Endothelial cell of umbilical vein (primary cell): ENCODE results near the gene GOLGA6L10. TPM values are rescaled to one million over a fixed set of nuclear protein-coding genes. Genes with fewer than 3 reads are reported as not detected.
"Not testable (repeated sequence)": the region's sequence is repeated elsewhere in the genome, so short reads cannot be mapped to it uniquely, and the experiment has no call there.

Experiments used
- BruUV-seq: library from RNA; stranded (reverse); fragments of 400-500 nt; replicated peaks from 2 replicates; lab custom pipeline; 2021; lab: Mats Ljungman, UMichigan
- CTCF ChIA-PET: fragments of 300-600, 350-600 bp; sonication (Branson Sonifier 250); formaldehyde crosslinking; loops from one replicate; lab custom pipeline; 2021; ENCODE audit warnings: antibody characterized with exemption, inconsistent platforms; lab: Charles Lee
- POLR2A ChIA-PET: fragments of 300-600, 350-600 bp; sonication (Branson Sonifier 250); formaldehyde crosslinking; loops from one replicate; lab custom pipeline; 2021; ENCODE audit warnings: antibody characterized with exemption, inconsistent platforms; lab: Charles Lee
- DNase-seq: peaks from one replicate; pipeline ENCODE4 v3.0.0-alpha.2; 2011; ENCODE audit warnings: low read depth, low spot score
- FAIRE-seq: peaks from 2 replicates; lab custom pipeline; 2011; peaks lifted over from hg19 to GRCh38; lab: Jason Lieb, UNC
- H2AFZ ChIP-seq: 2 replicates; pipeline ENCODE4 v1.6.0; 2012; ENCODE audit warnings: low read depth, low read length, control low read depth, inconsistent platforms
- H3K27ac ChIP-seq: 2 replicates; pipeline ENCODE4 v1.5.1; 2011; ENCODE audit warnings: low read depth, mild to moderate bottlenecking, control low read depth, low read length, moderate library complexity; ENCODE audit not compliant: insufficient read depth
- H3K27me3 ChIP-seq, 2 experiments: 2 replicates each; pipeline versions ENCODE4 v1.6.0 to v1.6.1; 2011; ENCODE audit warnings: low read length in 2 of 2, mixed read lengths in 1 of 2; ENCODE audit not compliant: control insufficient read depth in 2 of 2, insufficient read depth in 2 of 2
- H3K36me3 ChIP-seq, 2 experiments: 2 replicates in 1 of 2; 3 replicates in 1 of 2; pipeline ENCODE4 v1.5.1; 2011; ENCODE audit warnings: low read length in 2 of 2, mild to moderate bottlenecking in 1 of 2, moderate library complexity in 1 of 2; ENCODE audit not compliant: control insufficient read depth in 2 of 2, insufficient read depth in 2 of 2; ENCODE audit errors: extremely low read depth in 1 of 2
- H3K4me1 ChIP-seq: 3 replicates; pipeline ENCODE4 v1.5.1; 2011; ENCODE audit warnings: mild to moderate bottlenecking, low read length; ENCODE audit not compliant: control insufficient read depth, insufficient read depth; ENCODE audit errors: extremely low read depth
- H3K4me2 ChIP-seq: 2 replicates; pipeline ENCODE4 v1.6.1; 2011; ENCODE audit warnings: low read length, control low read depth, mixed read lengths; ENCODE audit not compliant: insufficient read depth
- H3K4me3 ChIP-seq, 3 experiments: fragments of 200-600 bp in 1 of 3; sonication (generic), shearing (Covaris generic) in 1 of 3; replicated peaks in 1 of 3; 2 replicates each; pipeline ENCODE4 v1.5.1; 2011 to 2016; ENCODE audit warnings: control low read depth in 3 of 3, low read length in 3 of 3, mild to moderate bottlenecking in 2 of 3, inconsistent platforms in 1 of 3, low read depth in 1 of 3, moderate library complexity in 1 of 3; ENCODE audit not compliant: insufficient read depth in 1 of 3
- H3K79me2 ChIP-seq: 2 replicates; pipeline ENCODE4 v1.6.0; 2012; ENCODE audit warnings: low read length, inconsistent platforms; ENCODE audit not compliant: control insufficient read depth, insufficient read depth
- H3K9ac ChIP-seq: replicated peaks from 2 replicates; pipeline ENCODE3; 2011; ENCODE audit warnings: low read length, control low read depth; ENCODE audit not compliant: insufficient read depth; ENCODE audit errors: extremely low read depth
- H3K9me1 ChIP-seq: replicated peaks from 3 replicates; pipeline ENCODE4 v1.6.0; 2011; ENCODE audit warnings: mild to moderate bottlenecking, low read length; ENCODE audit not compliant: control insufficient read depth, insufficient read depth; ENCODE audit errors: extremely low read depth
- H3K9me3 ChIP-seq: replicated peaks from 2 replicates; pipeline ENCODE4 v1.5.1; 2012; ENCODE audit warnings: low read length, inconsistent platforms; ENCODE audit not compliant: control insufficient read depth, insufficient read depth
- H4K20me1 ChIP-seq: replicated peaks from 2 replicates; pipeline ENCODE3; 2011; ENCODE audit warnings: mild to moderate bottlenecking, low read length; ENCODE audit not compliant: control insufficient read depth, insufficient read depth; ENCODE audit errors: extremely low read depth
- FOS ChIP-seq: IDR thresholded peaks from 2 replicates; pipeline ENCODE4 v1.6.1; 2011; ENCODE audit warnings: mild to moderate bottlenecking, low read length, moderate library complexity, borderline replicate concordance; ENCODE audit not compliant: insufficient read depth
- POLR2AphosphoS5 ChIP-seq: IDR thresholded peaks from 2 replicates; pipeline ENCODE4 v1.6.1; 2012; ENCODE audit warnings: low read depth, mild to moderate bottlenecking, control low read depth, low read length, moderate library complexity; ENCODE audit not compliant: insufficient read depth
- dilution Hi-C: fragments of 300-500 bp; cut with MboI; formaldehyde crosslinking; loops from one replicate; pipeline ENCODE4 v1.15.0; 2019; ENCODE audit warnings: low sequenced_read_pairs; ENCODE audit not compliant: extremely low pct_ligation_motif_present
- intact Hi-C: fragments of 100-400 bp; cut with micrococcal nuclease; formaldehyde crosslinking; loops from one replicate; pipeline ENCODE4 v1.10.0; 2022
- polyA plus RNA-seq, 4 experiments: library from polyadenylated mRNA; depleted of rRNA in 3 of 4; stranded (reverse) in 3 of 4; unstranded in 1 of 4; fragments of >200 nt; gene quantifications; 2 replicates each; pipeline versions ENCODE4 v1.2.1 to v1.2.3, GENCODE V29; 2011 to 2012; ENCODE audit warnings: missing spikeins in 1 of 4
- total RNA-seq: library from RNA; stranded (reverse); gene quantifications from 2 replicates; pipeline ENCODE4 v1.2.3, GENCODE V29; 2021

The GOLGA6L10 gene
- total and polyA plus RNA-seq, 2 donors (not counting 3 experiments of a cell fraction or from before 2014, with no cell fraction given), result 1.2 to 3.9 TPM

GRCh38 chr15:82315519-82316246, 33.6 kb downstream of the GOLGA6L10 start:
- H3K9me1 ChIP-seq, result no peaks in the 10 kb centered on the region
- no peak for FAIRE-seq
- dilution Hi-C loops (no loop called here), intact Hi-C loops (no loop called here)
- H4K20me1 ChIP-seq, result no peaks in the 10 kb centered on the region
- TF ChIP-seq FOS, result no peak
- no TSS peak for BruUV-seq
- H3K27me3 ChIP-seq, result no peaks in the 10 kb centered on the region
- H3K9me3 ChIP-seq, result no peaks in the 10 kb centered on the region
- peaks cover 4% of the 10 kb centered on the region for H3K4me1 ChIP-seq
- H3K79me2 ChIP-seq, result no peaks in the 10 kb centered on the region
- ChIA-PET POLR2A (no interaction called here), CTCF (no interaction called here)
- no peak for DNase-seq
- no peaks in the 10 kb centered on the region for H3K36me3 ChIP-seq
- no peak overlapping the region for H2AFZ ChIP-seq
- H3K4me3 ChIP-seq, result no peak overlapping the region
- no peak overlapping the region for H3K4me2 ChIP-seq
- H3K27ac ChIP-seq, result no peak overlapping the region
- H3K9ac ChIP-seq, result no peak overlapping the region

DNA sequence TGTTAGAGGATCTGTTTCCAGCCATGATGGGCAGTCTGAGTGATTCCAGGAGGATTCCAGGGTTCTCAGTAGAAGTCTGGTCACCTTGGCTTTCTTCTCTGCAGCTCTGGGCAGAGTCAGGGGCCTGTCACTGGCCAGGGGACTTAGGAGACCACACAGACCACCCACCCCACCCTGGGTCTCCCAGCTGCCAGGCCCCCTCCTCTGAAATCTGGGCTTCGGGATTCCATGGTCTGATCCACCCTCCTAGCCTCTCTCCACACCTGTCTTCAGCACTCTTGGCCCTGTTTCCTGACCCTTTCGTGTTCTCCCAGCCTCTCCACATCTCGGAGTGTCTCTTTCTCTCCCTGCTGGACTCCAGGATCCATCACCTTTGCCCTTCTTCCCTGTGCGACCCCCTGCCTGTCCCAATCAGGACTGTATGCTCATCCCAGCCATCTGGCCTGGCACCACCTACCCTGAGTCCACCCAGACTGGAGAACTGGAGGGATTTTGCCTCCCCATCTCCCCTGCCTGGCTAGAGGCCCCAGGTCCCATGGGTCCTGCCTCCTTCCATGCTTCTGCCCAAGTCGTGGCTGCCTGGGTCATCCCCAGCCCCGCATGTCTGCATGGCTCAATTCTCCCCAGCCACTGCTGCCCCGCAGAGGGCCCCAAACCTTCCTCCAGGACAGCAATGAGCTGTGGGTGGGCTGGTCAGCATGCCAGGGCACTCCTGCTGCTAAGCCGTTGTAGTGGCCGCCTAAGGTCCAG, 34.3 kb downstream of the GOLGA6L10 start:
- Histone ChIP-seq H3K4me3 (no peak overlapping the region), H3K27me3 (no peaks in the 10 kb centered on the region), H3K9ac (no peak overlapping the region), H3K27ac (no peak overlapping the region), H2AFZ (no peak overlapping the region), H4K20me1 (no peaks in the 10 kb centered on the region), H3K4me2 (no peak overlapping the region), H3K4me1 (peaks cover 4% of the 10 kb centered on the region), H3K79me2 (no peaks in the 10 kb centered on the region), H3K36me3 (no peaks in the 10 kb centered on the region), H3K9me1 (no peaks in the 10 kb centered on the region), H3K9me3 (no peaks in the 10 kb centered on the region)
- DNase-seq (no peak), FAIRE-seq (no peak)
- intact Hi-C loops, result no loop called here
- dilution Hi-C loops, result no loop called here
- no TSS peak for BruUV-seq
- CTCF ChIA-PET, result no interaction called here
- POLR2A ChIA-PET, result no interaction called here
- no peak for TF ChIP-seq POLR2AphosphoS5

DNA sequence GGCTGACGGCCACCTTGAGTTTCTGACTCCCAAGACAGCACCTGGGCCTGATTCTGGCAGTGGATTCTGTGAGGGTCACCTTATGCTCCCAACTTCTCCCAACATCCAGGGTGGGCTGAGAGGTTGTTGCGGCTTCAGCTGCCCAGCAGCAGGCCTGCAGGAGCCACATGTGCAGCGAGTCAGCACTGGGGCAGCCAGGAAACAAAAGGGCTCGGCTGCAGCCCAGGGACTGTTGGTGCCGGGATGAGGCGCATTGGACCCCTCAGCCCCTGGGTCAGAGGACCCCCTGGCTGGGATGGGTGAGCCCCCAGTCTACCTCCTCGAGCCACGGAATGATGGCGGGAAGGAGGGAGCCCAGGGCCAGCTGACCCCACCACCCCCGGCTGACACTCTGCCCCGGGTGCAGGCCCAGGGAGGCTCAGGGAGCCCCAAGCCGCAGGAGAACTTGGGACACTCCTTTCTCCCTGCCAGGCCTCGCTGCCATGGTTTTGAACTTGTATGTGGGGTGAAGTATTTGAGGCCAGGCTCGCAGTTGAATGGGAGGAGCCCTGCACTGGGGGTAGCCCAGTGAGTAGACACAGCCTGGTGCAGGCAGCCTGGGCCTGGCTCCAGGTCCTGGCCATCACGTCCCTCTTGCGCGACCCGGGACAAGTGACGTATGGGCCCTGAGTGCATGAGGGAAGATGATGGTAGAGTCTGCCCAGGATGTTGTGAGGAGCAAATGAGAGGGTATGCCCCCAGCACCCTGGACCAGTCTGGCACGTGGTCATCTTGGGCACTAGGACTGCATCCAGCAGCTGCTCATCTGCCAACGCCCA, 35.1 kb downstream of the GOLGA6L10 start:
- H3K4me1 ChIP-seq, H3K9me1 ChIP-seq, CTCF ChIA-PET, dilution Hi-C loops, H3K36me3 ChIP-seq, H3K27ac ChIP-seq, BruUV-seq, FAIRE-seq, DNase-seq, POLR2A ChIA-PET, H2AFZ ChIP-seq, H4K20me1 ChIP-seq, H3K9ac ChIP-seq, intact Hi-C loops, H3K4me3 ChIP-seq, H3K79me2 ChIP-seq, H3K9me3 ChIP-seq, H3K4me2 ChIP-seq, H3K27me3 ChIP-seq: not testable (repeated sequence)
